Uterus (tissue), 2 donors: Measurements from ENCODE around the gene UBA52.

Source experiments
- POLR2A ChIP-seq, 2 donors: fragments of 450-650 bp; IDR thresholded peaks; one replicate each; pipeline ENCODE4 v1.6.1; 2016; ENCODE audit warnings: antibody characterized with exemption in 2 of 2, mild to moderate bottlenecking in 1 of 2, moderate library complexity in 1 of 2
- TF ChIP-seq, protein P1 (sequence below), 4 experiments: fragments of 200-600 bp in 2 of 4; fragments of 450-650 bp in 2 of 4; sonication (generic) in 2 of 4; IDR thresholded peaks; one replicate each; pipeline ENCODE4 v1.5.1; 2016 to 2019; ENCODE audit warnings: antibody characterized with exemption in 4 of 4, mild to moderate bottlenecking in 2 of 4, moderate library complexity in 1 of 4

DNA sequence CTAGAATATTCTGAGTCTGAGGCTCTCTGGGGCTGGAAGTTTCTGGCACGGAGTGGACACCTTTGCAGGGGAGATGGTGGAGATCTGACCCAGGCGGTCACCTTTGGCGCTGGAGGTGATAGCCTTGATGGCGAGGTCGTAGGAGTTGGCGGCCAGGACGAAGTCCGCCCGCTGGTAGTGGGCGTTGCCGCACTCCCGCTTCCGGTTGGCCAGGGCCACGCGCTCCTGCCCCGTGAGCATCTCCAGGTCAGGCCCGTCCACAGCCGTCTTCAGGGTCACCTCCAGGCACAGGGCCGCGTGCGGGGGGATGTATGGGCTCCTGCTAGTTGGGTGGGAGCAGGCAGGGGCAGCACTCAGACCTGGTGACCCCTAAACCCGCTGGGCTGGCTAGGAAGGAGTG is 33.5 kb upstream of the UBA52 start:
- TF ChIP-seq POLR2A (IDR thresholded peaks at IDR 0.05): no peak
- TF ChIP-seq, protein P1, sequence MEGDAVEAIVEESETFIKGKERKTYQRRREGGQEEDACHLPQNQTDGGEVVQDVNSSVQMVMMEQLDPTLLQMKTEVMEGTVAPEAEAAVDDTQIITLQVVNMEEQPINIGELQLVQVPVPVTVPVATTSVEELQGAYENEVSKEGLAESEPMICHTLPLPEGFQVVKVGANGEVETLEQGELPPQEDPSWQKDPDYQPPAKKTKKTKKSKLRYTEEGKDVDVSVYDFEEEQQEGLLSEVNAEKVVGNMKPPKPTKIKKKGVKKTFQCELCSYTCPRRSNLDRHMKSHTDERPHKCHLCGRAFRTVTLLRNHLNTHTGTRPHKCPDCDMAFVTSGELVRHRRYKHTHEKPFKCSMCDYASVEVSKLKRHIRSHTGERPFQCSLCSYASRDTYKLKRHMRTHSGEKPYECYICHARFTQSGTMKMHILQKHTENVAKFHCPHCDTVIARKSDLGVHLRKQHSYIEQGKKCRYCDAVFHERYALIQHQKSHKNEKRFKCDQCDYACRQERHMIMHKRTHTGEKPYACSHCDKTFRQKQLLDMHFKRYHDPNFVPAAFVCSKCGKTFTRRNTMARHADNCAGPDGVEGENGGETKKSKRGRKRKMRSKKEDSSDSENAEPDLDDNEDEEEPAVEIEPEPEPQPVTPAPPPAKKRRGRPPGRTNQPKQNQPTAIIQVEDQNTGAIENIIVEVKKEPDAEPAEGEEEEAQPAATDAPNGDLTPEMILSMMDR (IDR thresholded peaks at IDR 0.05): no peak
